NT2/D1 (cell line): ENCODE measurements around the gene SORCS1.

ENCODE experiments used
- SUZ12 ChIP-seq: IDR thresholded peaks from 2 replicates; pipeline ENCODE4 v1.6.1; 2011; ENCODE audit not compliant: insufficient read length, insufficient read depth; ENCODE audit errors: extremely low read depth
- YY1 ChIP-seq: IDR thresholded peaks from 2 replicates; pipeline ENCODE4 v1.6.1; 2011; ENCODE audit not compliant: insufficient read length, insufficient read depth

DNA sequence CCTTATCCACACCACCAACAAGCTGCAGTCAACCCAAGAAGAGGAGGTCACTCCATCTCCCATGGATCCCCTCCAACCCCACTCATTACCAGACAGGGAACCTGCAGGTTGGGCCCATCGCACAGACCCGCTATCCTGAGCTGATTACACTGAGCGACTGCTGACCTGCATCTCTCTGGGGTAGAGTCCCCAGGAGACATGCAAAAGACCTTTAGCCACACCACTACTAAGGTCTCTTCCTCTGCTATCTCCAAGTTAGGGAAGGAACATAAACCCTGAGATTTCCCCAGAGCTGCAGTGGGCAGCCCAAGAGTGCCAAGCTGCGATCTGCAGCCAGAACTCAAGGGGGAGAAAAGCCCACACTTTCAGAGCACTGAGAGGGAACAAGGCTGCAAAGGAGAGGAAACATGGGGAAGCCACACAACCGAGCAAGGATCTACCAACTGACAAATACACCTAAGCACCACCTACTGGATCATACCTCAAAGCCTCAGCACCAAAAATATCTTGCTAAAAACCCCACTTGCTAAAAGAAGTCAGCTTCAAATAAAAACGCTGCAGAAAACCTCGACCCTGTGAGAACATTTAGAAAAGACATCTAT, 298.2 kb downstream of the SORCS1 start:
- TF ChIP-seq YY1 = no peak
- no peak for TF ChIP-seq SUZ12
